Parathyroid adenoma (tissue), 2 donors: ENCODE measurements around the gene TTC27.

Source experiments
- H2AFZ ChIP-seq: fragments of 300-600 bp; sonication (generic); one replicate; pipeline ENCODE4 v1.7.0; 2017; ENCODE audit warnings: antibody characterized with exemption, mild to moderate bottlenecking
- H3K27ac ChIP-seq: fragments of 300-600 bp; sonication (generic); one replicate; pipeline ENCODE4 v1.7.0; 2017
- H3K27me3 ChIP-seq: fragments of 300-600 bp; sonication (generic); one replicate; pipeline ENCODE4 v1.7.0; 2017; ENCODE audit warnings: low read length; ENCODE audit not compliant: control insufficient read depth, insufficient read depth
- H3K36me3 ChIP-seq: fragments of 300-600 bp; sonication (generic); one replicate; pipeline ENCODE4 v1.7.0; 2017; ENCODE audit warnings: low read length; ENCODE audit not compliant: control insufficient read depth, insufficient read depth
- H3K4me1 ChIP-seq: fragments of 300-600 bp; sonication (generic); one replicate; pipeline ENCODE4 v1.7.0; 2017; ENCODE audit warnings: control low read depth
- H3K4me2 ChIP-seq: fragments of 300-600 bp; sonication (generic); one replicate; pipeline ENCODE4 v1.7.0; 2017; ENCODE audit warnings: low read length
- H3K4me3 ChIP-seq: fragments of 300-600 bp; sonication (generic); one replicate; pipeline ENCODE4 v1.7.0; 2017; ENCODE audit warnings: low read depth, low read length
- H3K79me2 ChIP-seq: fragments of 300-600 bp; sonication (generic); one replicate; pipeline ENCODE4 v1.7.0; 2017; ENCODE audit warnings: control low read depth
- H3K9ac ChIP-seq: fragments of 300-600 bp; sonication (generic); one replicate; pipeline ENCODE4 v1.7.0; 2017; ENCODE audit warnings: mild to moderate bottlenecking
- H3K9me3 ChIP-seq: fragments of 300-600 bp; sonication (generic); one replicate; pipeline ENCODE4 v1.7.0; 2017; ENCODE audit warnings: low read length; ENCODE audit not compliant: control insufficient read depth
- CTCF ChIP-seq: fragments of 300-600 bp; sonication (generic); IDR thresholded peaks from one replicate; pipeline ENCODE4 v1.7.0; 2017; ENCODE audit warnings: antibody characterized with exemption, mild to moderate bottlenecking
- donor health status: primary hyperparathyroidism.

TTC27 gene

GRCh38 chr2:32743480-32744236 is 115.8 kb downstream of the TTC27 start:
- Histone ChIP-seq H3K36me3 (no peaks in the 10 kb centered on the region), H3K4me1 (no peaks in the 10 kb centered on the region)
- no peak for TF ChIP-seq CTCF

GRCh38 chr2:32745191-32745590 is 117.3 kb downstream of the TTC27 start:
- no peak overlapping the region for H3K4me2 ChIP-seq
- no peak overlapping the region for H3K4me3 ChIP-seq
- H3K4me1 ChIP-seq = no peaks in the 10 kb centered on the region
- H2AFZ ChIP-seq = no peak overlapping the region
- H3K79me2 ChIP-seq = no peaks in the 10 kb centered on the region
- no peaks in the 10 kb centered on the region for H3K9me3 ChIP-seq
- no peak overlapping the region for H3K9ac ChIP-seq
- no peak for TF ChIP-seq CTCF
- H3K27ac ChIP-seq = no peak overlapping the region
- H3K27me3 ChIP-seq = no peaks in the 10 kb centered on the region
- H3K36me3 ChIP-seq = no peaks in the 10 kb centered on the region

More at GRCh38 chr2:32743480-32744236, 115.8 kb downstream of the TTC27 start:
- H3K9me3 ChIP-seq = no peaks in the 10 kb centered on the region
- no peak overlapping the region for H3K4me3 ChIP-seq
- no peak overlapping the region for H2AFZ ChIP-seq
- no peak overlapping the region for H3K9ac ChIP-seq
- no peaks in the 10 kb centered on the region for H3K27me3 ChIP-seq
- H3K4me2 ChIP-seq = no peak overlapping the region
- H3K79me2 ChIP-seq = no peaks in the 10 kb centered on the region
- no peak overlapping the region for H3K27ac ChIP-seq

GRCh38 chr2:32745675-32746074 is 117.8 kb downstream of the TTC27 start:
- no peak for TF ChIP-seq CTCF
- H3K79me2 ChIP-seq = no peaks in the 10 kb centered on the region

GRCh38 chr2:32746669-32747068 is 118.8 kb downstream of the TTC27 start:
- Histone ChIP-seq H3K9me3 (no peaks in the 10 kb centered on the region), H3K4me1 (no peaks in the 10 kb centered on the region), H3K4me2 (no peak overlapping the region), H3K36me3 (no peaks in the 10 kb centered on the region), H3K9ac (no peak overlapping the region), H3K27ac (no peak overlapping the region), H3K4me3 (no peak overlapping the region), H3K27me3 (no peaks in the 10 kb centered on the region), H2AFZ (no peak overlapping the region), H3K79me2 (no peaks in the 10 kb centered on the region)
- TF ChIP-seq CTCF = no peak

More at GRCh38 chr2:32745675-32746074, 117.8 kb downstream of the TTC27 start:
- no peak overlapping the region for H3K4me2 ChIP-seq
- H3K27me3 ChIP-seq = no peaks in the 10 kb centered on the region
- H3K27ac ChIP-seq = no peak overlapping the region
- H3K4me1 ChIP-seq = no peaks in the 10 kb centered on the region
- no peaks in the 10 kb centered on the region for H3K36me3 ChIP-seq
- H3K9me3 ChIP-seq = no peaks in the 10 kb centered on the region
- no peak overlapping the region for H3K4me3 ChIP-seq
- no peak overlapping the region for H3K9ac ChIP-seq
- no peak overlapping the region for H2AFZ ChIP-seq

GRCh38 chr2:32748158-32748557 is 120.3 kb downstream of the TTC27 start:
- H3K4me3 ChIP-seq = no peak overlapping the region

More at GRCh38 chr2:32748158-32748557, 120.3 kb downstream of the TTC27 start:
- Histone ChIP-seq H3K4me1 (no peaks in the 10 kb centered on the region), H3K36me3 (no peaks in the 10 kb centered on the region), H3K27ac (no peak overlapping the region), H2AFZ (no peak overlapping the region), H3K9me3 (no peaks in the 10 kb centered on the region), H3K4me2 (no peak overlapping the region), H3K9ac (no peak overlapping the region), H3K27me3 (no peaks in the 10 kb centered on the region), H3K79me2 (no peaks in the 10 kb centered on the region)
- no peak for TF ChIP-seq CTCF
